Measurements from ENCODE around the gene TTLL3.

- TF ChIP-seq OSR1 (CRISPR knock-in tag; IDR thresholded peaks at IDR 0.05), result no peak
- TF ChIP-seq, protein P1, sequence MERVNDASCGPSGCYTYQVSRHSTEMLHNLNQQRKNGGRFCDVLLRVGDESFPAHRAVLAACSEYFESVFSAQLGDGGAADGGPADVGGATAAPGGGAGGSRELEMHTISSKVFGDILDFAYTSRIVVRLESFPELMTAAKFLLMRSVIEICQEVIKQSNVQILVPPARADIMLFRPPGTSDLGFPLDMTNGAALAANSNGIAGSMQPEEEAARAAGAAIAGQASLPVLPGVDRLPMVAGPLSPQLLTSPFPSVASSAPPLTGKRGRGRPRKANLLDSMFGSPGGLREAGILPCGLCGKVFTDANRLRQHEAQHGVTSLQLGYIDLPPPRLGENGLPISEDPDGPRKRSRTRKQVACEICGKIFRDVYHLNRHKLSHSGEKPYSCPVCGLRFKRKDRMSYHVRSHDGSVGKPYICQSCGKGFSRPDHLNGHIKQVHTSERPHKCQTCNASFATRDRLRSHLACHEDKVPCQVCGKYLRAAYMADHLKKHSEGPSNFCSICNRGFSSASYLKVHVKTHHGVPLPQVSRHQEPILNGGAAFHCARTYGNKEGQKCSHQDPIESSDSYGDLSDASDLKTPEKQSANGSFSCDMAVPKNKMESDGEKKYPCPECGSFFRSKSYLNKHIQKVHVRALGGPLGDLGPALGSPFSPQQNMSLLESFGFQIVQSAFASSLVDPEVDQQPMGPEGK (CRISPR knock-in tag; IDR thresholded peaks at IDR 0.05; ENCODE audit: borderline replicate concordance), result no peak
- no peak for TF ChIP-seq BACH2 (CRISPR knock-in tag; IDR thresholded peaks at IDR 0.05; ENCODE audit: borderline replicate concordance)
- TF ChIP-seq, protein P2, sequence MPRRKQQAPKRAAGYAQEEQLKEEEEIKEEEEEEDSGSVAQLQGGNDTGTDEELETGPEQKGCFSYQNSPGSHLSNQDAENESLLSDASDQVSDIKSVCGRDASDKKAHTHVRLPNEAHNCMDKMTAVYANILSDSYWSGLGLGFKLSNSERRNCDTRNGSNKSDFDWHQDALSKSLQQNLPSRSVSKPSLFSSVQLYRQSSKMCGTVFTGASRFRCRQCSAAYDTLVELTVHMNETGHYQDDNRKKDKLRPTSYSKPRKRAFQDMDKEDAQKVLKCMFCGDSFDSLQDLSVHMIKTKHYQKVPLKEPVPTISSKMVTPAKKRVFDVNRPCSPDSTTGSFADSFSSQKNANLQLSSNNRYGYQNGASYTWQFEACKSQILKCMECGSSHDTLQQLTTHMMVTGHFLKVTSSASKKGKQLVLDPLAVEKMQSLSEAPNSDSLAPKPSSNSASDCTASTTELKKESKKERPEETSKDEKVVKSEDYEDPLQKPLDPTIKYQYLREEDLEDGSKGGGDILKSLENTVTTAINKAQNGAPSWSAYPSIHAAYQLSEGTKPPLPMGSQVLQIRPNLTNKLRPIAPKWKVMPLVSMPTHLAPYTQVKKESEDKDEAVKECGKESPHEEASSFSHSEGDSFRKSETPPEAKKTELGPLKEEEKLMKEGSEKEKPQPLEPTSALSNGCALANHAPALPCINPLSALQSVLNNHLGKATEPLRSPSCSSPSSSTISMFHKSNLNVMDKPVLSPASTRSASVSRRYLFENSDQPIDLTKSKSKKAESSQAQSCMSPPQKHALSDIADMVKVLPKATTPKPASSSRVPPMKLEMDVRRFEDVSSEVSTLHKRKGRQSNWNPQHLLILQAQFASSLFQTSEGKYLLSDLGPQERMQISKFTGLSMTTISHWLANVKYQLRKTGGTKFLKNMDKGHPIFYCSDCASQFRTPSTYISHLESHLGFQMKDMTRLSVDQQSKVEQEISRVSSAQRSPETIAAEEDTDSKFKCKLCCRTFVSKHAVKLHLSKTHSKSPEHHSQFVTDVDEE (CRISPR knock-in tag; IDR thresholded peaks at IDR 0.05), result no peak
- TF ChIP-seq CSRNP3 (CRISPR knock-in tag; IDR thresholded peaks at IDR 0.05), result no peak
- TF ChIP-seq ZFP3 (CRISPR knock-in tag; IDR thresholded peaks at IDR 0.05), result no peak
- TF ChIP-seq ISL1 (CRISPR knock-in tag; IDR thresholded peaks at IDR 0.05), result no peak
- TF ChIP-seq ZC3H10 (CRISPR knock-in tag; IDR thresholded peaks at IDR 0.05), result no peak
- no peak for TF ChIP-seq RARB (CRISPR knock-in tag; IDR thresholded peaks at IDR 0.05)
- TF ChIP-seq TOX (CRISPR knock-in tag; IDR thresholded peaks at IDR 0.05; ENCODE audit: borderline replicate concordance), result no peak
- TF ChIP-seq SNAI2 (CRISPR knock-in tag; IDR thresholded peaks at IDR 0.05), result no peak
- no peak for TF ChIP-seq CSDC2 (CRISPR knock-in tag; IDR thresholded peaks at IDR 0.05)
- TF ChIP-seq ZNF70 (CRISPR knock-in tag; IDR thresholded peaks at IDR 0.05), result no peak
Observed at GRCh38 chr3:9861201-9861600, 51.1 kb downstream of the TTLL3 start.
